ENCODE data around the gene EHD1. TPM values are rescaled to one million over a fixed set of nuclear protein-coding genes. Genes with fewer than 3 reads are reported as not detected.

EHD1 gene
- total and polyA plus RNA-seq, 2 of the 8 experiments (the other 6 are each of a cell fraction or from before 2014, with no cell fraction given) = 31.5 to 42.9 TPM

- no peak overlapping the region for H3K4ac ChIP-seq (replicated peaks; ENCODE audit: insufficient read length, low read depth, low read length)
- H4K8ac ChIP-seq (ENCODE audit: extremely low read depth, insufficient read depth, low read length) = peak overlapping the region; percentile 82
- no peak overlapping the region; a peak in 1 of 8 replicates for H3K4me3 ChIP-seq (ENCODE audit: extremely low read depth in 1 of 4, insufficient read depth in 2 of 4, low read depth in 3 of 4, low read length in 4 of 4)
- H2BK5ac ChIP-seq (ENCODE audit: low read depth, low read length) = peak overlapping the region; percentile 87; the same call in 1 of the 2 replicates
- H4K91ac ChIP-seq (replicated peaks; ENCODE audit: insufficient read length, low read length) = peak overlapping the region; percentile 52
- DNase-seq (ENCODE audit: low read depth in 1 of 2, low spot score in 2 of 2) (no peak), FAIRE-seq (no peak)
- H2AK5ac ChIP-seq (ENCODE audit: low read depth, low read length) = no peak overlapping the region
- no peaks in the 10 kb centered on the region; a peak in 1 of 8 replicates for H3K36me3 ChIP-seq (ENCODE audit: control insufficient read depth in 2 of 4, insufficient read depth in 4 of 4, low read length in 3 of 4)
- no peak overlapping the region for H2BK20ac ChIP-seq (ENCODE audit: low read length)
- H3K14ac ChIP-seq (ENCODE audit: insufficient read length) = no peak overlapping the region
- no peaks in the 10 kb centered on the region for H3K79me1 ChIP-seq (ENCODE audit: low read depth, low read length)
- no peaks in the 10 kb centered on the region for H3K9me3 ChIP-seq (ENCODE audit: insufficient read depth in 2 of 2, low read depth in 1 of 2, low read length in 1 of 2)
- 93% methylated on average over 11 of the region's 11 CpGs; no CpG with 5 or more reads in 1 of the 2 experiments for WGBS, 2 experiments (ENCODE audit: extremely low coverage in 1 of 2, insufficient coverage in 1 of 2, insufficient read length in 1 of 2, insufficient replicate concordance in 2 of 2, low coverage in 1 of 2, low lambda C conversion rate in 2 of 2, missing lambda C conversion rate in 1 of 2)
- H3K56ac ChIP-seq (replicated peaks; ENCODE audit: insufficient read length, low read depth, low read length) = no peak overlapping the region
- peak overlapping the region; percentile 41; the same call in 1 of the 2 replicates for H2BK12ac ChIP-seq (ENCODE audit: low read depth, low read length)
- no peaks in the 10 kb centered on the region for H4K20me1 ChIP-seq (replicated peaks in 1 of 2; ENCODE audit: control insufficient read depth in 1 of 2, insufficient read depth in 2 of 2, low read length in 2 of 2)
- H3K27ac ChIP-seq (ENCODE audit: low read depth, low read length) = no peak overlapping the region
- H3K79me2 ChIP-seq (ENCODE audit: control insufficient read depth in 1 of 2, insufficient read depth in 2 of 2, low read length in 2 of 2) = no peaks in the 10 kb centered on the region
- H3K9ac ChIP-seq (replicated peaks in 1 of 4; ENCODE audit: extremely low read depth in 1 of 4, low read depth in 3 of 4, low read length in 3 of 4) = peak overlapping the region in 2 of 4 experiments; percentile 8 to 39; a peak in 1 of 7 replicates
- H3K4me2 ChIP-seq (ENCODE audit: insufficient read depth in 1 of 2, low read depth in 2 of 2, low read length in 2 of 2) = peak overlapping the region; percentile 71 to 84; a peak in 2 of 4 replicates
- no peak overlapping the region for H2BK120ac ChIP-seq (replicated peaks; ENCODE audit: low read depth, low read length)
- no peak overlapping the region for H3K23ac ChIP-seq (ENCODE audit: insufficient read length)
- H4K5ac ChIP-seq (ENCODE audit: insufficient read length, low read depth, low read length) = no peak overlapping the region
- H2BK15ac ChIP-seq (ENCODE audit: low read length) = peak overlapping the region; percentile 65
- no peak overlapping the region for H3K18ac ChIP-seq (ENCODE audit: extremely low read depth, low read length)
- ChIA-PET CTCF (ENCODE audit: partially characterized antibody) (interaction anchor here (0.6 to 2.4 kb wide), 5 partner anchors 11 to 565 kb away, joined by 3 to 7 read pairs (median 3); partner anchors contain the start of gene BATF2), POLR2A (ENCODE audit: partially characterized antibody) (interaction anchor here (0.9 to 2.0 kb wide), 6 partner anchors 11 to 189 kb away, joined by 3 to 11 read pairs (median 4); partner anchors contain the start of genes EHD1 and SF1)
- H2AFZ ChIP-seq (ENCODE audit: low read length) = peak overlapping the region; percentile 98; the same call in 1 of the 2 replicates
- peaks cover 8% of the 10 kb centered on the region; the same call in 1 of the 2 replicates for H3K23me2 ChIP-seq (ENCODE audit: low read depth, low read length)
- H3K4me1 ChIP-seq (replicated peaks in 1 of 4; ENCODE audit: control insufficient read depth in 3 of 4, insufficient read depth in 4 of 4, low read length in 3 of 4) = peaks cover 0 to 7% (median 4%) of the 10 kb centered on the region in 4 experiments; a peak in 5 of 7 replicates
- peaks cover 0 to 6% (median 4%) of the 10 kb centered on the region in 4 experiments; a peak in 4 of 7 replicates for H3K27me3 ChIP-seq (replicated peaks in 1 of 4; ENCODE audit: control insufficient read depth in 3 of 4, extremely low read depth in 1 of 4, insufficient read depth in 3 of 4, low read length in 3 of 4)
- TF ChIP-seq CHD2 (IDR thresholded peaks at IDR 0.05; ENCODE audit: low read length) (no peak), FOSL1 (IDR thresholded peaks at IDR 0.05; ENCODE audit: insufficient read depth, low read depth, low read length) (no peak), CBX8 (IDR thresholded peaks at IDR 0.05; ENCODE audit: borderline replicate concordance, low read depth, low read length) (no peak), PHF8 (conservative IDR thresholded peaks at IDR 0.05; ENCODE audit: low read depth, low read length) (no peak), SUZ12 (IDR thresholded peaks at IDR 0.05; ENCODE audit: low read length) (no peak), SP1 (IDR thresholded peaks at IDR 0.05; ENCODE audit: low read depth, low read length) (no peak), CTCF (IDR thresholded peaks at IDR 0.05; ENCODE audit: control extremely low read depth in 1 of 3, insufficient read depth in 1 of 3, low read depth in 1 of 3, low read length in 3 of 3) (no peak)
- TF ChIP-seq, protein P1, sequence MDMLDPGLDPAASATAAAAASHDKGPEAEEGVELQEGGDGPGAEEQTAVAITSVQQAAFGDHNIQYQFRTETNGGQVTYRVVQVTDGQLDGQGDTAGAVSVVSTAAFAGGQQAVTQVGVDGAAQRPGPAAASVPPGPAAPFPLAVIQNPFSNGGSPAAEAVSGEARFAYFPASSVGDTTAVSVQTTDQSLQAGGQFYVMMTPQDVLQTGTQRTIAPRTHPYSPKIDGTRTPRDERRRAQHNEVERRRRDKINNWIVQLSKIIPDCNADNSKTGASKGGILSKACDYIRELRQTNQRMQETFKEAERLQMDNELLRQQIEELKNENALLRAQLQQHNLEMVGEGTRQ (IDR thresholded peaks at IDR 0.05; ENCODE audit: low read length) = no peak
Observed at GRCh38 chr11:64923151-64923661, 44.8 kb upstream of the EHD1 start.
